ENCODE results near the gene OR2AT4. TPM values are rescaled to one million over a fixed set of nuclear protein-coding genes. Genes with fewer than 3 reads are reported as not detected.
"Not testable (repeated sequence)": the region's sequence is repeated elsewhere in the genome, so short reads cannot be mapped to it uniquely, and the experiment has no call there.

The OR2AT4 gene
- polyA plus RNA-seq, 5 donors: 0.03 to 0.09 (median 0.04) TPM

GRCh38 chr11:75103380-75104026 lies 6.8 kb upstream of the OR2AT4 start:
- DNase-seq: no peak

- no peak for DNase-seq
Measured at GRCh38 chr11:75101424-75102128, 4.9 kb upstream of the OR2AT4 start.

GRCh38 chr11:75100314-75100713 lies 3.6 kb upstream of the OR2AT4 start:
- no peak for DNase-seq

GRCh38 chr11:75099635-75100034 lies 3.0 kb upstream of the OR2AT4 start:
- no peak for DNase-seq

GRCh38 chr11:75098835-75099439 lies 2.3 kb upstream of the OR2AT4 start:
- not testable (repeated sequence) for DNase-seq

- not testable (repeated sequence) for DNase-seq
Measured at GRCh38 chr11:75098181-75098580, 1.5 kb upstream of the OR2AT4 start.

GRCh38 chr11:75097173-75097557 lies 489 bp upstream of the OR2AT4 start:
- DNase-seq: no peak

- DNase-seq: not testable (repeated sequence)
Measured at GRCh38 chr11:75094382-75094781, 2.3 kb downstream of the OR2AT4 start.

- no peak for DNase-seq
Measured at GRCh38 chr11:75090671-75091177, 6.0 kb downstream of the OR2AT4 start.

GRCh38 chr11:75087319-75088305 lies 9.1 kb downstream of the OR2AT4 start:
- DNase-seq: no peak

- DNase-seq: no peak
Measured at GRCh38 chr11:75084883-75085282, 11.8 kb downstream of the OR2AT4 start.

- DNase-seq: no peak
Measured at GRCh38 chr11:75083217-75083605, 13.5 kb downstream of the OR2AT4 start.

GRCh38 chr11:75082601-75083216 lies 14.0 kb downstream of the OR2AT4 start:
- no peak for DNase-seq

GRCh38 chr11:75079546-75079945 lies 17.1 kb downstream of the OR2AT4 start:
- no peak for DNase-seq

GRCh38 chr11:75078233-75078632 lies 18.4 kb downstream of the OR2AT4 start:
- no peak for DNase-seq

GRCh38 chr11:75077316-75077715 lies 19.4 kb downstream of the OR2AT4 start:
- no peak for DNase-seq

- DNase-seq: no peak
Measured at GRCh38 chr11:75076671-75077070, 20.0 kb downstream of the OR2AT4 start.

- DNase-seq: no peak
Measured at GRCh38 chr11:75073459-75074190, 23.1 kb downstream of the OR2AT4 start.

GRCh38 chr11:75072582-75072981 lies 24.1 kb downstream of the OR2AT4 start:
- DNase-seq: no peak

- DNase-seq: no peak
Measured at GRCh38 chr11:75069473-75069872, 27.2 kb downstream of the OR2AT4 start.

GRCh38 chr11:75068993-75069392 lies 27.7 kb downstream of the OR2AT4 start:
- DNase-seq: no peak
